GM18519 (cell line): ENCODE measurements around the gene IGF1.

ENCODE experiments used
- ATAC-seq: cut with Tn5 transposase; IDR thresholded peaks from one replicate; pipeline ENCODE4 v1.9.1; 2021; ENCODE audit warnings: mild to moderate bottlenecking, moderate library complexity; ENCODE audit not compliant: unreplicated experiment, low FRiP score

The IGF1 gene

DNA sequence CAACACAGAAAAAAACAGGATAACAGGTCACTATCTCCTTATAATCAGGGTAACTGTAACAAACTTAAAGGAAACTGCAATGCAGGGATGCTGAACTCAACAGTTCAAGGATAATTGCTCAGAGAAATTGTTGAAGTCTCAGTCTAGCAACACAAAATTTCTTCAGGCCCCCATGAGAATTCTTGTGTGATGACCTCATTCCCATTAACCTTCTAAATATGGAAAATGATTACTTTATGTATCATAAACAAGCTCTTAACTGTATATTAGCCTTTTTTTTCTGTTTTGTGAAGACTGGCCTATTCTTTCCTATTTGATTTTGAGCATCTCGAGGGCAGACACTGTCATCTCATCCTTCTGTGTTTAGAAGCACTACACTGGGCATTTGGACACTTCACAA lies 47.1 kb downstream of the IGF1 start:
- no peak for ATAC-seq

DNA sequence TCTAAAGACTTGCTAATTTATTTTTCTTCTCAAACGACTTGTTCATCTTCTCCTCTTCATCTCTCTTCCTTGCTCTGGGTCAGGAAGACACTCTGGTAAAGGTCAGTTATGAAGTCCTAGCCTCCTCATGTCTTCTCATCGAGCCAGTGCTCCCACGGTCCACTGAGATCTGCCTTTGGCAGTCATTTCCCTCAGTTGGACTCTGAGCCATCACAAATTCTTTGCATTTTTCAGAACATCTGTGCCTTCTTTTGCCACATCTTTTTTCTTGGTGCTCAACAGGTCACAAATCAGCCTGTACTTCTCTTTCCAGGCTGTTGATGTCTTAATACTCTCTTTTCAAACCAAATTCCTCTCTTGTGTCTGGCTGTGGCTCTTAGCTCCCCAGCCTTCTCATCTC lies 49.7 kb downstream of the IGF1 start:
- no peak for ATAC-seq

DNA sequence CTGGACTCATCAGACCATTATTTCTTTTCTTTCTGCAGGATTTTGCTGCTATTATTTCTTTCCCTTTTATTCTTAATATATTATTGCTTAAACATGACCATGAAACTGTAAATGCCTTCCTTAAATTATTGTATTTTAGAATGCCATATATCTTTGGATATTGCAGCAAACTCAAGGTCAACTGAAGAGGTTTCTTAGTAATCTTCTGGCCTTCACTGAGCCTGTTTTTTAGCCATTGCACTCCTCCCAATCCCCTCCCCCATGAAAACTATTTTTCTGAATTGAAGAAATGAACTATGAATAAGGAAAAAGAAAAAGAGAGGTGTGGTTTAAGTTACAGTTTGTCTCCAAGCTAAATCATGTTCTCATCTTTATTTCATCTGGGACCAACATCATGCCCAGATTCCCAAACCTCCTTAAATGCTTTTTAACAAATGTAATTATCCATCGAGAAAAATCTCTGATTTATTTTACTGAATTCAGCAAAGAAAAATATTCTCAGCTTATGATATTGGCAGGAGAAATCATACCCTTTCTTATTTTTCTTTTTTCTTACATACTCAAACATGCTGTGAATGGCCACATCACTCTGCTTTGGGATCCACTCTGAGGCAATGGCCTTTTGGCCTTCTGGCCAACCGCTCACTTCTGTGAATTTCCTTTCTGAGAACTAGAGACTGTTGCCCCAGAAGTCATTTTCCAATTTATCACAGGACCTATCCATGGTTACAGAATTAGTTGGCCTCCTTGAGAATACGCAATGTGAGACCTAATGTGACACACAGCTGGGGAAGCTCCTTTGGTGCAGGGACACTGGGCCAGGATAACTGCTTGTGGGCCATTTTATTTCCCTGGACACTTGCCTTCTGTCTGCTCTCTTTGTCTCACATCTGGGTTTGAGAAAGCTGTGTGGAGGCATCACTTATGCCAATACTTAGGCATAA lies 50.9 kb downstream of the IGF1 start:
- no peak for ATAC-seq

DNA sequence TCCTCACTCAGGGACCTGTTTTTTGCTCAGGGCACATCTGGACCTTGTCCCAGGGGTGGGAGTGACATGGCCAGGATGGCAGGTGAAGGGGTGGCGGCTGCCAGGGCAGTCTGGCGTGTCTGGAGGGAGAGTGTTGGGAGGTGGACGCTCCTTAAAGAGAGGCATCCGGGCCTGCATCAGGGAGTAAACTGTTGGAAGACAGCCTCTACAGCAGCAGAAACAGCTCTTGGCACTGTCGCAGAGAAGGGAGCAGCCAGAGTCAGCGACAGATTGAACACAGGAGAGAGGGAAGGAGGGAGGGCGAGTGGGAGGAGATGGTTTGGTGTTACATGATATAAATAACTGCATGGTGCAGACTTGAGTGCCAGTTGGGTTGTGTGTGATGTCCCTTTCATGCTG lies 52.8 kb downstream of the IGF1 start:
- no peak for ATAC-seq

DNA sequence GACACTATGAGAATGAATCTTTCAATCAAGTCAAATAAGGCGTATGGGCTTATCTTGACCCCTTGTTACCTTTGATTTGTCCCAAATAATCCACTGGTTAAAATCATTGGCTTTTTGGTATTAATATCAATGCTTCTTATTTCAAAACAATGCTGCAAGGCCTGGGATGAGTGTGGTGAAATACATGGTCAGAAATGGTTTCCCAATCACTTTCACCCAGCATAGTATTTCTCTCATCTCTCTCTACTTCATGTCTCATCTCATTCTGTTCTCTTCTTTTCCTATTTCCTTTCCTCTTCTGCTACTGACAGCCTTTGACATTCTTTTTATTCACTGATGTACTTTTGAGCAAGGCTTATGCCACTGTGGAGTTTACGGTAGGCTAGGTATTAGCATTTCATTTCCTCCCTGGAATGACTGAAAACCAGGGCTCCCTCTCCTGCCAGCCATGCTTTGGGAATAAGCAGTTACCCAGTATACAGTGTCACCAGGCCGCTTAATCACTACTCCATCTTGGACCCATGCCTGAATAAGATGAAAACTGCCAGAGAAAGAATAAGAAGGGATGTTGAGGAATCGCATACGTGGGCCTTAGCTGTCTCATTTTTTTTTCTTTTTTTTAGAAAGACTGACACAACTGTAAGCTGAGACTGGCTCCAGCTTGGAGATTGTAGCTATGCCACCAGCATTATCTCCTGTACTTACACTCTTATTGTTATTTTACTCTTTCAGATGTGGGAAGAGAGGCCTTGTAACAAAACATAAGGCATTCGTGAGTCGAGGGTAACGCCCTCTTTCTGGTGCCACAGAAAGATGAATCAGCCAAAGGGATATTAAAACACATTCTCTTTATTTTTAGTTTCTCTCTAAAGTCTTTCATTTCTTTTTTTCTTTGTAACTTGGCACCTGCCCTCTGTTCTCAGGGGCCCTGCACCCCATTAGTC lies 53.5 kb downstream of the IGF1 start:
- ATAC-seq = no peak

DNA sequence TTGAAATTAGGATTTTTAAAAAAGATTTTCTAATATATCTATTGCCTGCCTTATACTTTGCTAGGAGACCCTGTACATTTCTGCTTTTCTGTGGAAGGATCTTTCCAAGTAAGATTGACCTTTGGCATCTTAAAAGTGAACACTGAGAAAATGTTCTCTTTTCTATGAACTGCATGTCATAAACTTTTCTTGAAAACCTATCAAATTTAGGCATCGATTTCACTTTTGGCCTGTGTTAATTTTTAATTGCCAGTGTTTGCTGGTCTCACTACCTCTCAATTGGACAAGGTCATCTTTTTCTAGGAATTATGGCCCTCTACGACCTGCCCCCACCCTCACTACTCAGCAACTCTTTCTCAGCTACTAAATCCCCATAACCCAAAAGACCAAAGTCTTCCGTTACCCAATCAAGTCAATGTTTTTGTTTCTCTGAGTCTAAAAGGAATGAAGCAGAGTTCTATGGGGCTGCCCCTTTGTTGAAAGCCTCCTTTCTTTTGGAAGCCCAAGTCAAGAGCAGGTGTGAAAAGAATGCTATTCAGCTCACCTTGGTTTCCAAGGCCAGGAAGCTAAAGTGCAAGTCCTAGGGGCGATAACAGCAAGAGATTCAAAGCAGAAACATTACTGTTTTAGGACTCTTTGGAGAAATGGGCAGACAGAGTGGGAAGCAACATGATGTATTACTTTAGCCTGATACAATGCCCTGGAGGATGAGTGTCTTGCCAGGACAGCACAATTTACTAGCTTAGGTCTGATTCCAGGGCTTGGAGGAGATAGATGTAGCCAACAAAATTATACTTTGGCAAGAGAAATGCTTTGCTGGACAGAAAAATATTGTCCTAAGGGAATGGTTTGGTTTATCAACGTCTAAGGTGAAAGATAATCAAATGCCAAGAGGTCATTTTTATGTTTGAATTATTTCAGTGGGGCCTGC lies 55.0 kb downstream of the IGF1 start:
- ATAC-seq = no peak

DNA sequence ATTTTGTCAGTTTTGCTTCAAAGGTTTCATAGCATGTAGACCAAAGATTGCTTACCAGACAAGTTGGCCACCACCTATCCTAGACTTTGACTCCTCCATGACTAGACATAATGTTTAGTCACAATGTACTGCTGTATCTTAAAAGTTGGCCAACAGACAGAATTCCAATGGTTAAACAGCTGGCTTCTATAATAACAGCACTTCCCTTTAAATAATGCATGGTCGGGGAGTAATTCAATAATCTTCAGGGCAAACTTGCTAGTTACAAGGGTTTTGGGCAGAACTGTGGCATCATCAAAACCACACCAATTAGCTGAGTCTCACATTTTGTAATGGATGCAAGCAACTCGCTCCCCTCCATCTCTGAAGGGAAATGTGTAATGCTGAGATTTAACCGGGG lies 56.9 kb downstream of the IGF1 start:
- no peak for ATAC-seq

DNA sequence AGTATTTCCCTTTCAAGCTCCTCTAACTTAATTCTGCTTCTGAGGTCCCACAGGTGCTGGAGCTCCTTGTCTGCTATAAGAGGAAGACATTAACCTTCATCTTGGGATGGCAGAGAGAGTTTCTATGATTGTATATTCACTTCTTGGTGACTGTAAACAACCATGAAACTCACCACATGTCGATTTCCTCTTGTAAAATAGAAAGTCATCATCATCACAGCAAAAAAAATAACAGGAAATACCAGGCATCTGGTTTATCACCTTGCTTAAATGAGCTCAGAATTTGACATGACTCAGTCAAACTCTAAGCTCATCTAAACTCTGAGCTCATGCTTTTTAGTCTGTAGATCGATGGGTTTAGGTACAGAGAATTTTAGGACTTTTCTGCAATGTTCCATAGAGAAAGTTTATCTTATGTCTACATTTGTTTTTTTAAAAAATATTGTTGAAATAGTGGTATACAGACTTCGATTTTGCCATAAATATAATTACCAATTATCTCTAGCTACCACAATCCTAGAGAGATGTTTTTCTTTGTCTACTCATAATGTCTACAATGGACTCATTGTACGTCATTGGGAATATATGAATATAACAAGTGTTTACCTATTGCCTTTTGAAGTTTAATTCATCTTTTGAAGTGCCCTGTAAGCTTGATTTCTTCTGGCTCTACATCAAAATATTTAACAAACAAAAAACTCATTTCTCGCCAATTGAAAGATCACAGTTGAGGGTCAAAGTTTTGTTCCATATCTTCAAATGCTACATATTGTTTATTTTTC lies 58.4 kb downstream of the IGF1 start:
- no peak for ATAC-seq

DNA sequence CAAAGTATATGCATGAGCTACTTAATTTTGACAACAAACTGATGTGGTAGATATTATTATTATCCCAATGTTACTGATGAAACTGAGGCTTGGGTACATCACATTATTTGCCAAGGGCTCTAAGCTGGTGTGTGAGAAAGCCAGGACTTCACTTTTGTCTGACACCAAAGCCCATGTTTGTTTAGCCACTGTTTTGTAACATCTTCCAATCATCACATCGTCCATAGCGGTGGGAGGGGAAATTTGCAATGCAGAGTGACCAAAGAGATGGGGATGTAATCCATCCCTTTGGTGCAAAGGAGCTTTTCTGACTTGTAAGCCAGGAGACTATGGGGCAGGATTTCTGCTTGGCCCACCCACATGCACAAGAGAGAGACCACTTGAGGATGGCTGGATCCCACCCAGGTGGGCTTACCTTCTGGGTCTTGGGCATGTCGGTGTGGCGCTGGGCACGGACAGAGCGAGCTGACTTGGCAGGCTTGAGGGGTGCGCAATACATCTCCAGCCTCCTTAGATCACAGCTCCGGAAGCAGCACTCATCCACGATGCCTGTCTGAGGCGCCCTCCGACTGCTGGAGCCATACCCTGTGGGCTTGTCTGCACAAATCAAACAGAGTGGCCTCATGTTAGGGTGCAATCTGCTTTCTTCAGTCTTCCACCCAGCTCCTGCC lies 61.1 kb downstream of the IGF1 start:
- no peak for ATAC-seq

DNA sequence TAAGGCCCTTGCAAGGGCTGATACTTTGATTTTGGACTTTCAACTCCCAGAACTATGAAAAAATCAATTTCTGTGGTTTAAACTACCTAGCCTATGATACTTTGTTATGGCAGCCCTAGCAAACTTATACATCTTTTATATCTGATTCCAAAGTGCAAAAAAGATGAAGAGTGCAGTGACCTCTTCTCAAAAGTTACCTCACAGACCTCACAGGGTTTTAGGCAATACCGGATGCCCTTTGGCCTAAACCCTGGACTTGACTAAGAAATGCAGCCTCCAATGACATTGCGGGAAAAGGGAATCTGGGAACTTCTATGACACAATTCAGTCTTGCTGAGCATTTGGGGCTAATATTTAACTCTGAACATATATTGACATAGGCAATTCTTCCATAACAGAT lies 63.3 kb downstream of the IGF1 start:
- no peak for ATAC-seq

DNA sequence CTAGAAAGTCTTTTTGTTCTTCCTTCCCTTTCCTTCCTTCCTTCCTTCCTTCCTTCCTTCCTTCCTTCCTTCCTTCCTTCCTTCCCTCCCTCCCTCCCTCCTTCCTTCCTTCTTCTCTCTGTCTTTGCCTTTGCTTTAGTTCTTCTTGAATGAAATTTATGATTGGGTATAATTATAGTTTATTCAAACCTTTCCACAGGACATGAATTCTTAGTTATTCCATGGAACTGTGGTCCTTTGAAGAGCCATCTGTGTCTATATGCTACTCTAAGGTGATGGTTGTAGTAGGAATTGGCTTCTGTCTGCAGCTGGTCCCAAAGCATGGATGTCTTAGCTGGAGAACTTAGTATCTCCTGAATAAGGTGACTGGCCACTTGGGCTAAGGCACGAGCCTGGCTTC lies 64.8 kb downstream of the IGF1 start:
- no peak for ATAC-seq

DNA sequence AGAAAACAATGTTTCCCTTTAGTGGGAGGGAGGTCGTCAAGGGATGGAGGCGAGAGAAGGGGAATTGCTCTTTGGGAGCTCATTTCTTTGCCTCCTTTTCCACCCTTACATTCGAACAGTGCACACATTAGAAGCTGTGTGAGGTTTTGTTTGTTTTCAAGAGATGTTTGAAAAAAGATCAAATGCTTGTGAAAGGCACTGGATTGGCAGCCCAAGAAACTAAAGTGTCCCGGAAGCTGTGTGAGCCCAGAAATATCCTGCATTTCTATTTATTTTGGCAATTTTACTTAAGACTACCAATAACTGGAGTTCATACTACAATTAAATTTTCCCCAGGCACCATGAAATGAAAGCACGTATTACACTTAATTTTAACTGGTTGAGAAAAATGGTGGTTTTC lies 67.0 kb downstream of the IGF1 start:
- ATAC-seq = no peak

DNA sequence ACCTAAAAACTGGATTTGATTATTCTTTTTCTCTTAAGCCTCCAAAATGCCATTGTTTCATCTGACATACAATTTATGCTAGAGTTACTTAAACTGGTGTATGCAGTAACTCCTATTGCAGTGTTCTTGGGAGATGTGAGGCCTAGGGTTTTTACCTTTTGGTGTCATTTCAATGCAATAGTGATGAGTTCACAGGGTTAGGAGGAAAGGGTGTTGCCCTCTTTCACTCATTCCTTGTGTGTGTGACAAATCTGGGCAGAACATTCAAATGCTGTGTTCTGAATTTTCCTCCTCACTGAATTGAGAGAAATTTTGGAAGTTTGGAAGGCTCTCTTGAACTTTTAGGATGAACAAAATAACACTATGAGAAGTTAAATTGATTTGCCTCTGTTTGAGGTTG lies 69.9 kb downstream of the IGF1 start:
- no peak for ATAC-seq

DNA sequence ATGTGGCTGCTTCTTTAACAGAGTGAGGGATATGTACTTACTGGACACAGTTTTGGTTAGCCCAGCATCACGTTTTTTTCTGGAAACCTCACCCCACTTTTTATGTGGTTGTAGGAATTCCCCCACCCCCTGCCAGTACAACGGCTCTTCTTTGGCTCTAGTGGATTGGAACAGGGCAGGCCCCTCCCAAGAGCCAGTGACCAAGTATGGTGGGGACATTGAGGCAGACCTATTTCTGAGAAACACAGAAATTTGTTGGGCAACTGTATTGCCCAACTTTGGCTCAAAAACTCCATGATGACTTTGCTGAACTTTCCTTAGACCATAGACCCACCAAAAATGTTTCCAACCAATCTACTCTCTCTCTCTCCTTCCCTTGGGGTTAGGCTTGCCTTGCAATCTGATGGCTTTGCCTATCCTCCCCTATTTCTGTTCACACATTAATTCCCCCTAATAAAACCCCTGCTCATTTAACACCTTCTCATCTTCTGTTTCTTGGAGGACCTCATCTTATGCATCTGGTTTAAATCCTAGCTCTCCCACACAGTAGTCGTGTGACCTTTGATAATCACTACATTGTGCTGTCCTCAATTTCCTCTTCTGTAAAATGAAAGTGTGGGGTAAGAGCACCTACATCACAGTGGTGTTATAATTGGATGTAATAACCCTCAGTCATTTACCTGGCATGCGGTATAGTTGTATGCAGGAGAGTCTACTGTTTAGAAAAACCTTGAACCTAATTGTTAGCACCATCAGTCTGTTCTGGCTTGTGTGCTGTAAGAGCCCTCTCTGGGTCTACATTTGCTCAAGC lies 71.7 kb downstream of the IGF1 start:
- no peak for ATAC-seq

DNA sequence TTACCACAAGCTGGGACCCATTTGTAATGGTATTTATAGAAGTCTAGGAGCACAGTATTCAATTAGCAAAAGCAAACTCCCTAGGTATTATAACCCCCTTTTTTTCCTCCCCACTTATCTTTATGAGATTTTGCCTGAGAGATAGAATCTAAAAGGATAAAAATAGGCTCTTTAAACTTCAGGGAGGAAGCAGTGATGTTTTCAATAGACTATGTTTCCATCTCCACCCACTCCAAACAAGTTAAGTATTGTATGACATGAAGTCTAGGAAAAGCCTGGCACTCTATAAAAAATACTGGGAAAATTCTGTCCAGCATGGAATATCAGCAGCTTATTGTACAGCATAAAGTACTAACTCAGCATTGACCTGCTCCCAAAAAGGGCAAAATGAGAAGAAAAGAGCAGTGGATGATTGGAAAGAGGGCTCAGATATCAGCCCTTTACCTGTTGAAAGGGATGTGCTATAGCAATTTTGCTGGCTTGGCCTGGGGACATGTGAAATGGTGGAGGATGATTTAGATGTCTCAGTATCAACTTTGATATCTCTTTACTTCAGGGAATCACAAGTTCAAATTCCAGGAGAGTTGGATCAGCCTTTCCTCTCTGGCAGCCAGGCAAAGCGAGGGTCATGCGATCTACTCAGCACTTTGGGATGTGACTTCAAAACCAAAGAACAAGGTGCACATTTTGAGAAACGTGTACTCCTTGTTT lies 72.4 kb downstream of the IGF1 start:
- no peak for ATAC-seq

DNA sequence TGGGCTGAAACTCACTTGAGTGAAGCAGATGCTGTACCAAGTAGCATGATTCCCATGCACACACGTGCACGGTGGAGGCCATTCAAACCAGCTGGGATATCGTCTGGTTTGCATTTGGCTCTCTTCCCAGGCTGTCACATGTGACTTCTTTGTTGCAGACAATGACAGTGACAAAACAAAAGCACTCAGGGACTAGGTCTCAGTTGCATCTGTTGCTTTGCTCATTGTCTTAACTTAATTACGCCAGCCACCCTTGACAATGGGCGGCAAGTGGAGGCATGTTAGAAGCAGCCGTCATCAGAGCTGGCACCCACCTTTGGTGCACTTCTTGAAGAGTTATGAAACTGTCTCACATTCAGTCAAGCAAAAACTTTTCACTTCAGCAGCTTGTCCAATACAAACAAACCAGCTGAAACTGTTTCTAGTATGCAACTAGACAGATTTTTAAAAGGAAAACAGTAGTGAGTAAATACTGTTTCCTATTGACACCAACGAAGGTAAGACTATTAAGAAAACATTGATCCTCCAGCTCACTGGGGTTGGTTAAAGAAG lies 74.3 kb downstream of the IGF1 start:
- peak; percentile 60 for ATAC-seq

DNA sequence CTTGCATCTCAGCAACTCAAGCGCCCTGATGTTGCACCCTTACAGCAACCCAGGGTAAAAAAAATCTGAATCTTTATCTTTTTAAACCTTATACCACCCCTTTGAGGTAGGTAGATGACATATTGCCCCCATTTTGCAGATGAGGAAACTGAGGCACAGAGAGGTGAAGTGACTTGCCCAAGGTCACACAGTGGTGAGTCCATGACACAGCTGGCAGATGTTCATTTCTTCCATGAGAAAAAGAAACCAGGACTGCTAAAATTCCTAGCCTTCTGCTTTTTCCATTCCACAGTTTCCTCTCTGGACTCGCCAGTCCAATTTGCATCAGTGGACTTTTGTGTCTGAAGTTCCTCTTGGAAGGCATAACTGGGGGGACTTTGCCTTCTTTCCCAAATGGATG lies 79.3 kb downstream of the IGF1 start:
- ATAC-seq = no peak
